HG02870 (cell line): ENCODE results near the gene HCAR2.
"Not testable (repeated sequence)": the region's sequence is repeated elsewhere in the genome, so short reads cannot be mapped to it uniquely, and the experiment has no call there.

ENCODE experiments used
- ATAC-seq: cut with Tn5 transposase; IDR thresholded peaks from one replicate; pipeline ENCODE4 v1.9.1; 2021; ENCODE audit warnings: mild to moderate bottlenecking, moderate library complexity; ENCODE audit not compliant: unreplicated experiment

Gene HCAR2

GRCh38 chr12:122669397-122670070 is 33.6 kb downstream of the HCAR2 start:
- no peak for ATAC-seq

DNA sequence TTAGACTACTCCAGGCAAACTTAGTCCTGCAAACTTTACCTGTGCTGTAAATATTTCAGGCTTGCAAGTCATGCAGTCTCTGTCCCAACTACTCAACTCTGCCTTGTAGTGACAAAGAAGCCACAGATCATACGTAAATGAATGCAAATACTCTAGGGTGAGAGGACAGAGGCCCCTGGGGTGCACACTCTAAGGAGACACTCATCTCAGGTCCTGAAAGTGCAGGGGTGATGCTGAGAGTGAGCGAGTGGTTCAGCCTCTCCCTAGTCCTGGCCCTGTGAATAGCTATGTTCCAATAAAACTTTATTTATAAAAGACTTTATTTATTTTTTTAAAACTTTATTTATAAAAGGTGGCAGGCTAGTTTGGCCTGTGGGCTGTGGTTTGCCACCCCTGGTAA is 34.9 kb downstream of the HCAR2 start:
- ATAC-seq = no peak

GRCh38 chr12:122665759-122666158 is 37.4 kb downstream of the HCAR2 start:
- ATAC-seq = no peak

DNA sequence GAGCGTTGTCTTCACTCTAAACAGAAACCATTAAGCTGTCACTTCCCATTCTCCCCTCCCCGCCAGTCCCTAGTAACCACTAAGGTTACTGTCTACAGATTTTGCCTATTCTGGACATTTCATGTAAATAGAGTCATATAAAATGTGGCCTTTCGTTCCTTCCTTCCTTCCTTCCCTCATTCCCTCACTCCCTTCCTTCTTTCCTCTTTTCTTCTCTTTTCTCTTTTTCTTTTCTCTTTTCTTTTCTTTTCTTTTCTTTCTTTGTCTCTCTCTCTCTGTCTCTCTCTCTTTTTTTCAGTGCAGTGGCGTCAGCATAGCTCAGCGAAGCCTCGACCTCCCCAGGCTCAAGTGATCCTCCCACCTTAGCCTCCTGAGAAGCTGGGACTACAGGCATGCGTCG is 37.8 kb downstream of the HCAR2 start:
- no peak for ATAC-seq

DNA sequence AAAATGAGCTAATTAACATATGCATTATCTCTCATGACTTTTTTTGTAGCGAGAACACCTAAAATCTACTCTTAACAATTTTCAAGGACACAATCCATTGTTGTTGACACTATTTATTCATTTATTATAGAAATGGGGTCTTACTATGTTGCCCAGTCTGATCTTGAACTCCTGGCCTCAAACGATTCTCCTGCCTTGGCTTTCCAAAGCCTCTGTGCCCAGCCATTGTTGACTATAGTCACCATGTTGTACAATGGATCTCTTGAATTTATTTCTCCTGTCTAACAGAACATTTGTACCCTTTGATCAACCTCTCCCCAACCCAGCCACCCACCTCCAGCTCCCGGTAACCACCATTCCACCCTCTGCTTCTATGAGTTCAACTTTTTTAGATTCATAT is 41.2 kb downstream of the HCAR2 start:
- ATAC-seq = no peak

- ATAC-seq = no peak
These were observed 41.9 kb downstream of the HCAR2 start for GRCh38 chr12:122661246-122661645.

- no peak for ATAC-seq
These were observed 43.6 kb downstream of the HCAR2 start for GRCh38 chr12:122659579-122659978.

GRCh38 chr12:122656298-122656697 is 46.9 kb downstream of the HCAR2 start:
- ATAC-seq = no peak

DNA sequence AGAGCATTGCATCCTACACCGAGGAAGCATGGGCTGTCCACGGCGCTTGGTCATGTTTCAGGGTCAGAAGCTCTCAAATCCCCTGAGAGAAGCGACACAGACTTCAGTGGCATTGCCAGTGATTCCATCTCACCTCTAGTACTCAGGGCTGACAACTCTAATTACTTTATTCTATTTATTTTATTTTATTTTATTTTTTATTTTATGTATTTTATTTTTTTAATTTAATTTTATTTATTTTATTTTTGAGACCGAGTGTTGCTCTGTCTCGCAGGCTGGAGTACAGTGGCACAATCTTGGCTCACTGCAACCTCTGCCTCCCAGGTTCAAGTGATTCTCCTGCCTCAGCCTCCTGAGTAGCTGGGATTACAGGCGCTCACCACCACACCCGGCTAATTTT is 49.9 kb downstream of the HCAR2 start:
- not testable (repeated sequence) for ATAC-seq

GRCh38 chr12:122651520-122652224 is 51.5 kb downstream of the HCAR2 start:
- no peak for ATAC-seq
